ENCODE measurements around the gene LIMK2.
A peak's percentile ranks its signal among the peaks of the same experiment; 100 is the strongest.

LIMK2 gene

GRCh38 chr22:31274017-31274416 lies 61.9 kb downstream of the LIMK2 start:
- H3K27ac ChIP-seq: peak overlapping the region; percentile 26
- TF ChIP-seq, protein P1, sequence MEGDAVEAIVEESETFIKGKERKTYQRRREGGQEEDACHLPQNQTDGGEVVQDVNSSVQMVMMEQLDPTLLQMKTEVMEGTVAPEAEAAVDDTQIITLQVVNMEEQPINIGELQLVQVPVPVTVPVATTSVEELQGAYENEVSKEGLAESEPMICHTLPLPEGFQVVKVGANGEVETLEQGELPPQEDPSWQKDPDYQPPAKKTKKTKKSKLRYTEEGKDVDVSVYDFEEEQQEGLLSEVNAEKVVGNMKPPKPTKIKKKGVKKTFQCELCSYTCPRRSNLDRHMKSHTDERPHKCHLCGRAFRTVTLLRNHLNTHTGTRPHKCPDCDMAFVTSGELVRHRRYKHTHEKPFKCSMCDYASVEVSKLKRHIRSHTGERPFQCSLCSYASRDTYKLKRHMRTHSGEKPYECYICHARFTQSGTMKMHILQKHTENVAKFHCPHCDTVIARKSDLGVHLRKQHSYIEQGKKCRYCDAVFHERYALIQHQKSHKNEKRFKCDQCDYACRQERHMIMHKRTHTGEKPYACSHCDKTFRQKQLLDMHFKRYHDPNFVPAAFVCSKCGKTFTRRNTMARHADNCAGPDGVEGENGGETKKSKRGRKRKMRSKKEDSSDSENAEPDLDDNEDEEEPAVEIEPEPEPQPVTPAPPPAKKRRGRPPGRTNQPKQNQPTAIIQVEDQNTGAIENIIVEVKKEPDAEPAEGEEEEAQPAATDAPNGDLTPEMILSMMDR (conservative IDR thresholded peaks at IDR 0.05; ENCODE audit: low read depth): no peak
- ChIA-PET CTCF (interaction anchor here (0.7 kb wide), 1 partner anchor 333 kb away, joined by 5 read pairs; no protein-coding TSS in a partner anchor), POLR2A (ENCODE audit: low non-redundant PET) (interaction anchor here (0.6 kb wide), 1 partner anchor 31 kb away, joined by 3 read pairs; no protein-coding TSS in a partner anchor)
- no peak for DNase-seq (ENCODE audit: low spot score)

GRCh38 chr22:31275018-31275417 lies 62.9 kb downstream of the LIMK2 start:
- ChIA-PET POLR2A (ENCODE audit: low non-redundant PET) (no interaction called here), CTCF (no interaction called here)
- DNase-seq (ENCODE audit: low spot score): no peak
- TF ChIP-seq, protein P1 (conservative IDR thresholded peaks at IDR 0.05; ENCODE audit: low read depth): no peak
- H3K27ac ChIP-seq: peak overlapping the region; percentile 36; the same call in 1 of the 2 replicates

GRCh38 chr22:31275576-31275975 lies 63.5 kb downstream of the LIMK2 start:
- ChIA-PET CTCF (no interaction called here), POLR2A (ENCODE audit: low non-redundant PET) (no interaction called here)
- H3K27ac ChIP-seq: no peak overlapping the region
- TF ChIP-seq, protein P1 (conservative IDR thresholded peaks at IDR 0.05; ENCODE audit: low read depth): no peak
- no peak for DNase-seq (ENCODE audit: low spot score)

DNA sequence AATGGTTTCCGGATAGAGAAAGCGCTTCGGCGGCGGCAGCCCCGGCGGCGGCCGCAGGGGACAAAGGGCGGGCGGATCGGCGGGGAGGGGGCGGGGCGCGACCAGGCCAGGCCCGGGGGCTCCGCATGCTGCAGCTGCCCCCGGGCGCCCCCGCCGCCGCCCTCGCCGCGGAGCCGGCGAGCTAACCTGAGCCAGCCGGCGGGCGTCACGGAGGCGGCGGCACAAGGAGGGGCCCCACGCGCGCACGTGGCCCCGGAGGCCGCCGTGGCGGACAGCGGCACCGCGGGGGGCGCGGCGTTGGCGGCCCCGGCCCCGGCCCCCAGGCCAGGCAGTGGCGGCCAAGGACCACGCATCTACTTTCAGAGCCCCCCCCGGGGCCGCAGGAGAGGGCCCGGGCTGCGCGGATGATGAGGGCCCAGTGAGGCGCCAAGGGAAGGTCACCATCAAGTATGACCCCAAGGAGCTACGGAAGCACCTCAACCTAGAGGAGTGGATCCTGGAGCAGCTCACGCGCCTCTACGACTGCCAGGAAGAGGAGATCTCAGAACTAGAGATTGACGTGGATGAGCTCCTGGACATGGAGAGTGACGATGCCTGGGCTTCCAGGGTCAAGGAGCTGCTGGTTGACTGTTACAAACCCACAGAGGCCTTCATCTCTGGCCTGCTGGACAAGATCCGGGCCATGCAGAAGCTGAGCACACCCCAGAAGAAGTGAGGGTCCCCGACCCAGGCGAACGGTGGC lies 64.5 kb downstream of the LIMK2 start:
- no peak for DNase-seq (ENCODE audit: low spot score)
- ChIA-PET CTCF (interaction anchor here (0.5 to 1.1 kb wide), 3 partner anchors 21 to 327 kb away, joined by 3 read pairs; no protein-coding TSS in a partner anchor), POLR2A (ENCODE audit: low non-redundant PET) (no interaction called here)
- TF ChIP-seq, protein P1 (conservative IDR thresholded peaks at IDR 0.05; ENCODE audit: low read depth): no peak
- H3K27ac ChIP-seq: no peak overlapping the region

DNA sequence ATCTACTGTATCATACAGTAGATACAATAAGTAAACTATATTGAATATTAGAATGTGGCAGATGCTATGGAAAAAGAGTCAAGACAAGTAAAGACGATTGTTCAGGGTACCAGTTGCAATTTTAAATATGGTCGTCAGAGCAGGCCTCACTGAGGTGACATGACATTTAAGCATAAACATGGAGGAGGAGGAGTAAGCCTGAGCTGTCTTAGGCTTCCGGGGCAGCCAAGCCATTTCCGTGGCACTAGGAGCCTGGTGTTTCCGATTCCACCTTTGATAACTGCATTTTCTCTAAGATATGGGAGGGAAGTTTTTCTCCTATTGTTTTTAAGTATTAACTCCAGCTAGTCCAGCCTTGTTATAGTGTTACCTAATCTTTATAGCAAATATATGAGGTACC lies 65.6 kb downstream of the LIMK2 start:
- DNase-seq (ENCODE audit: low spot score): no peak
- ChIA-PET CTCF (interaction anchor here (1.1 kb wide), 1 partner anchor 328 kb away, joined by 3 read pairs; no protein-coding TSS in a partner anchor), POLR2A (ENCODE audit: low non-redundant PET) (no interaction called here)
- TF ChIP-seq, protein P1 (conservative IDR thresholded peaks at IDR 0.05; ENCODE audit: low read depth): no peak
- no peak overlapping the region for H3K27ac ChIP-seq

GRCh38 chr22:31278151-31278621 lies 66.1 kb downstream of the LIMK2 start:
- CTCF ChIA-PET: no interaction called here
- POLR2A ChIA-PET (ENCODE audit: low non-redundant PET): no interaction called here
- peak overlapping the region; percentile 51 for H3K27ac ChIP-seq
- TF ChIP-seq, protein P1 (conservative IDR thresholded peaks at IDR 0.05; ENCODE audit: low read depth): no peak
- DNase-seq (ENCODE audit: low spot score): no peak
